IMR-90 (cell line): ENCODE results near the gene RUNX1. TPM values are rescaled to one million over a fixed set of nuclear protein-coding genes. Genes with fewer than 3 reads are reported as not detected.

Experiments used
- ATAC-seq: fragments of 200-7000 bp; cut with Tn5 transposase; 2 replicates; pipeline ENCODE4 v1.9.1; 2020; ENCODE audit warnings: low read depth, mild to moderate bottlenecking, moderate library complexity
- BruUV-seq: library from RNA; stranded (reverse); fragments of 400-500 nt; replicated peaks from 2 replicates; lab custom pipeline; 2021; lab: Mats Ljungman, UMichigan
- CTCF ChIA-PET: fragments of 300-600 bp; formaldehyde crosslinking; extraction: SDS; loops from one replicate; lab custom pipeline; 2021; ENCODE audit warnings: antibody characterized with exemption; lab: Yijun Ruan, JAX
- POLR2A ChIA-PET: fragments of 300-600 bp; sonication (Branson Sonifier 250); formaldehyde crosslinking; loops from one replicate; lab custom pipeline; 2022; ENCODE audit warnings: antibody characterized with exemption; ENCODE audit not compliant: unreplicated experiment; lab: Charles Lee
- DNase-seq: peaks from one replicate; pipeline ENCODE4 v3.0.0; 2013
- H2AFZ ChIP-seq: replicated peaks from 2 replicates; pipeline ENCODE3; 2013; ENCODE audit warnings: low read length, mild to moderate bottlenecking; ENCODE audit not compliant: poor library complexity
- H2AK5ac ChIP-seq: 2 replicates; pipeline ENCODE4 v1.6.1; 2013; ENCODE audit warnings: low read depth, low read length, inconsistent platforms
- H2AK9ac ChIP-seq: replicated peaks from 2 replicates; pipeline ENCODE3; 2013; ENCODE audit warnings: mild to moderate bottlenecking, low read depth, low read length, moderate library complexity; ENCODE audit not compliant: poor library complexity
- H2BK120ac ChIP-seq: 2 replicates; pipeline ENCODE4 v1.6.1; 2013; ENCODE audit warnings: low read depth, low read length, inconsistent platforms
- H2BK15ac ChIP-seq: 3 replicates; pipeline ENCODE4 v1.6.1; 2013; ENCODE audit warnings: low read depth, low read length, inconsistent platforms
- H2BK20ac ChIP-seq: 2 replicates; pipeline ENCODE4 v1.6.1; 2013; ENCODE audit warnings: low read depth, mild to moderate bottlenecking, inconsistent platforms, low read length, moderate library complexity
- H2BK5ac ChIP-seq: 2 replicates; pipeline ENCODE4 v1.6.1; 2013; ENCODE audit warnings: mild to moderate bottlenecking, low read depth, low read length, inconsistent platforms; ENCODE audit not compliant: poor library complexity, severe bottlenecking
- H3K14ac ChIP-seq: replicated peaks from 2 replicates; pipeline ENCODE4 v1.6.1; 2013; ENCODE audit warnings: low read depth, low read length, inconsistent platforms
- H3K18ac ChIP-seq: 2 replicates; pipeline ENCODE4 v1.6.1; 2013; ENCODE audit warnings: low read depth, low read length, control low read depth
- H3K23ac ChIP-seq: 2 replicates; pipeline ENCODE4 v1.6.1; 2013; ENCODE audit warnings: low read depth, low read length, inconsistent platforms
- H3K27ac ChIP-seq: 2 replicates; pipeline ENCODE4 v1.5.1; 2013; ENCODE audit warnings: mild to moderate bottlenecking, control low read depth, low read length; ENCODE audit not compliant: insufficient read depth
- H3K27me3 ChIP-seq: 2 replicates; pipeline ENCODE4 v1.6.1; 2013; ENCODE audit warnings: low read length; ENCODE audit not compliant: control insufficient read depth, insufficient read depth
- H3K36me3 ChIP-seq: 2 replicates; pipeline ENCODE4 v1.6.1; 2013; ENCODE audit warnings: low read length, mixed read lengths; ENCODE audit not compliant: control insufficient read depth, insufficient read depth
- H3K4ac ChIP-seq: 2 replicates; pipeline ENCODE4 v1.6.1; 2013; ENCODE audit warnings: low read depth, low read length, inconsistent platforms
- H3K4me1 ChIP-seq: 2 replicates; pipeline ENCODE4 v1.6.1; 2013; ENCODE audit warnings: low read length, mixed read lengths; ENCODE audit not compliant: control insufficient read depth, insufficient read depth
- H3K4me2 ChIP-seq: 2 replicates; pipeline ENCODE4 v1.6.1; 2013; ENCODE audit warnings: low read depth, mild to moderate bottlenecking, control low read depth, low read length, moderate library complexity
- H3K4me3 ChIP-seq: 2 replicates; pipeline ENCODE4 v1.5.1; 2013; ENCODE audit warnings: low read depth, mild to moderate bottlenecking, control low read depth, low read length, moderate library complexity; ENCODE audit not compliant: insufficient read depth
- H3K56ac ChIP-seq: 2 replicates; pipeline ENCODE4 v1.6.1; 2013; ENCODE audit warnings: low read length, inconsistent platforms; ENCODE audit not compliant: insufficient read depth; ENCODE audit errors: extremely low read depth
- H3K79me1 ChIP-seq, 2 experiments: 2 replicates each; pipeline ENCODE4 v1.6.1; 2013; ENCODE audit warnings: low read length in 2 of 2, inconsistent platforms in 1 of 2, low read depth in 1 of 2
- H3K9ac ChIP-seq: 2 replicates; pipeline ENCODE4 v1.6.1; 2013; ENCODE audit warnings: low read depth, low read length, control low read depth
- H3K9me1 ChIP-seq: 2 replicates; pipeline ENCODE4 v1.6.1; 2013; ENCODE audit warnings: low read length, inconsistent platforms; ENCODE audit not compliant: insufficient read depth
- H3K9me3 ChIP-seq: 2 replicates; pipeline ENCODE4 v1.6.1; 2013; ENCODE audit warnings: low read length; ENCODE audit not compliant: control insufficient read depth, insufficient read depth
- H4K20me1 ChIP-seq: 2 replicates; pipeline ENCODE4 v1.6.1; 2013; ENCODE audit warnings: low read length, inconsistent platforms; ENCODE audit not compliant: insufficient read depth
- H4K5ac ChIP-seq: 2 replicates; pipeline ENCODE4 v1.6.1; 2013; ENCODE audit warnings: mild to moderate bottlenecking, low read depth, low read length, control low read depth
- H4K8ac ChIP-seq, 2 experiments: 2 replicates each; pipeline ENCODE4 v1.6.1; 2013; ENCODE audit warnings: low read depth in 2 of 2, low read length in 2 of 2, control low read depth in 1 of 2, inconsistent platforms in 1 of 2
- H4K91ac ChIP-seq: 2 replicates; pipeline ENCODE4 v1.6.1; 2013; ENCODE audit warnings: low read depth, low read length, inconsistent platforms; ENCODE audit not compliant: insufficient read depth
- BHLHE40 ChIP-seq: fragments of 150-350 bp; IDR thresholded peaks from 2 replicates; pipeline ENCODE4 v1.6.1; 2016; ENCODE audit warnings: mild to moderate bottlenecking, low read depth, low read length
- CEBPB ChIP-seq: IDR thresholded peaks from 2 replicates; pipeline ENCODE4 v1.6.1; 2012; ENCODE audit warnings: low read depth, low read length, improper control_type of control experiment
- CHD1 ChIP-seq: IDR thresholded peaks from 2 replicates; pipeline ENCODE4 v1.6.1; 2012; ENCODE audit warnings: low read depth, low read length, improper control_type of control experiment
- CTCF ChIP-seq: conservative IDR thresholded peaks from 2 replicates; pipeline ENCODE4 v1.5.1; 2012; ENCODE audit warnings: mild to moderate bottlenecking, low read depth, low read length, improper control_type of control experiment
- ELK1 ChIP-seq: fragments of 150-350 bp; IDR thresholded peaks from 2 replicates; pipeline ENCODE4 v1.6.1; 2016; ENCODE audit warnings: low read depth, mild to moderate bottlenecking, low read length, moderate library complexity, borderline replicate concordance
- FOS ChIP-seq: fragments of 150-350 bp; IDR thresholded peaks from 2 replicates; pipeline ENCODE4 v1.6.1; 2016; ENCODE audit warnings: low read depth, low read length
- MAFK ChIP-seq: IDR thresholded peaks from 2 replicates; pipeline ENCODE4 v1.6.1; 2012; ENCODE audit warnings: low read depth, low read length, improper control_type of control experiment
- MAZ ChIP-seq: IDR thresholded peaks from 2 replicates; pipeline ENCODE4 v1.6.1; 2012; ENCODE audit warnings: low read depth, mild to moderate bottlenecking, low read length, improper control_type of control experiment, moderate library complexity, borderline replicate concordance
- MXI1 ChIP-seq: IDR thresholded peaks from 2 replicates; pipeline ENCODE4 v1.6.1; 2012; ENCODE audit warnings: low read depth, mild to moderate bottlenecking, low read length, moderate library complexity, borderline replicate concordance
- NFE2L2 ChIP-seq: fragments of 150-350 bp; IDR thresholded peaks from 2 replicates; pipeline ENCODE4 v1.6.1; 2016; ENCODE audit warnings: low read depth, mild to moderate bottlenecking, low read length
- POLR2A ChIP-seq: IDR thresholded peaks from 2 replicates; pipeline ENCODE4 v1.6.1; 2012; ENCODE audit warnings: mild to moderate bottlenecking, low read depth, low read length
- RAD21 ChIP-seq: IDR thresholded peaks from 2 replicates; pipeline ENCODE4 v1.6.1; 2012; ENCODE audit warnings: low read length, improper control_type of control experiment
- RCOR1 ChIP-seq: IDR thresholded peaks from 2 replicates; pipeline ENCODE4 v1.6.1; 2012; ENCODE audit warnings: mild to moderate bottlenecking, low read length, improper control_type of control experiment; ENCODE audit not compliant: insufficient replicate concordance
- RFX5 ChIP-seq: IDR thresholded peaks from 2 replicates; pipeline ENCODE4 v1.8.0; 2012; ENCODE audit warnings: low read depth, mild to moderate bottlenecking, low read length, moderate library complexity
- SMC3 ChIP-seq: fragments of 150-350 bp; IDR thresholded peaks from 2 replicates; pipeline ENCODE4 v1.6.1; 2016; ENCODE audit warnings: low read depth, mild to moderate bottlenecking, antibody characterized with exemption, low read length, moderate library complexity
- USF2 ChIP-seq: fragments of 150-350 bp; IDR thresholded peaks from 2 replicates; pipeline ENCODE4 v1.6.1; 2017; ENCODE audit warnings: mild to moderate bottlenecking, antibody characterized with exemption, low read length, low read depth
- WGBS, 2 experiments: methylation state at CpG; one replicate each; pipeline versions ENCODE4 v1.1.5 to v1.1.7; 2013; ENCODE audit warnings: missing lambda C conversion rate in 2 of 2; ENCODE audit not compliant: insufficient read length in 1 of 2; ENCODE audit errors: extremely low coverage in 2 of 2; 5-methylcytosine and 5-hydroxymethylcytosine counted together
- dilution Hi-C: fragments of 300-500 bp; cut with HindIII; formaldehyde crosslinking; loops from one replicate; pipeline ENCODE4 v1.14.3; 2018; ENCODE audit warnings: low sequenced_read_pairs; ENCODE audit not compliant: unreplicated experiment
- in situ Hi-C: fragments of 300-500 bp; cut with MboI; formaldehyde crosslinking; loops from 3 replicates; pipeline ENCODE4 v1.14.3; 2019; ENCODE audit warnings: low sequenced_read_pairs, inconsistent platforms, mixed read lengths
- intact Hi-C: fragments of 100-400 bp; cut with micrococcal nuclease; formaldehyde crosslinking; loops from 2 replicates; pipeline ENCODE4 v1.10.0; 2022
- polyA plus RNA-seq, 3 experiments: library from polyadenylated mRNA; depleted of rRNA; stranded (reverse); fragments of >200 nt; gene quantifications; 2 replicates each; pipeline ENCODE4 v1.2.3, GENCODE V29; 2012; ENCODE audit warnings: low replicate concordance in 1 of 3
- total RNA-seq: library from RNA; depleted of rRNA; stranded (reverse); fragments of >200 nt; gene quantifications from 2 replicates; pipeline ENCODE4 v1.2.3, GENCODE V29; 2012

The RUNX1 gene
- total and polyA plus RNA-seq, 2 of the 4 experiments (the other 2 are of a cell fraction): 34.5 to 56.5 TPM

- Histone ChIP-seq H3K4me2 (no peak overlapping the region), H3K27ac (no peak overlapping the region), H3K56ac (no peak overlapping the region), H4K20me1 (peaks cover 46% of the 10 kb centered on the region), H3K36me3 (peaks cover 27% of the 10 kb centered on the region), H3K9ac (no peak overlapping the region), H3K18ac (no peak overlapping the region), H3K4me3 (no peak overlapping the region), H3K14ac (no peak overlapping the region), H4K5ac (no peak overlapping the region), H3K23ac (no peak overlapping the region), H3K9me3 (no peaks in the 10 kb centered on the region), H2BK120ac (no peak overlapping the region), H3K4ac (no peak overlapping the region), H2AK5ac (no peak overlapping the region), H4K8ac (no peak overlapping the region; a peak in 1 of 4 replicates), H2AK9ac (no peak overlapping the region), H3K79me1 (peaks cover 16 to 44% of the 10 kb centered on the region in 2 experiments), H2BK20ac (no peak overlapping the region), H3K27me3 (no peaks in the 10 kb centered on the region), H3K9me1 (peaks cover 15% of the 10 kb centered on the region), H2BK15ac (no peak overlapping the region), H3K4me1 (peaks cover 16% of the 10 kb centered on the region), H4K91ac (no peak overlapping the region), H2AFZ (no peak overlapping the region), H2BK5ac (no peak overlapping the region)
- dilution Hi-C loops (no loop called here), in situ Hi-C loops (no loop called here), intact Hi-C loops (no loop called here)
- ChIA-PET CTCF (no interaction called here), POLR2A (interaction anchor here (0.6 kb wide), 1 partner anchor 22 kb away, joined by 3 read pairs; no protein-coding TSS in a partner anchor)
- TSS peak; percentile 37 for BruUV-seq
- no CpG with 5 or more reads among the region's 3 CpGs for WGBS, 2 experiments
- DNase-seq (peak; percentile 42), ATAC-seq (no peak)
- TF ChIP-seq ELK1: no peak
- TF ChIP-seq RCOR1: no peak
- no peak for TF ChIP-seq FOS
- TF ChIP-seq SMC3: no peak
- no peak for TF ChIP-seq POLR2A
- TF ChIP-seq CTCF: no peak
- TF ChIP-seq MAZ: no peak
- TF ChIP-seq MXI1: no peak
- no peak for TF ChIP-seq NFE2L2
- no peak for TF ChIP-seq RFX5
- TF ChIP-seq CEBPB: no peak
- no peak for TF ChIP-seq USF2
- TF ChIP-seq BHLHE40: no peak
- no peak for TF ChIP-seq MAFK
- no peak for TF ChIP-seq RAD21
- no peak for TF ChIP-seq CHD1
Measured at GRCh38 chr21:34790834-34791233, 258.3 kb downstream of the RUNX1 start.
